ENCODE measurements around the gene GDI1.

DNA sequence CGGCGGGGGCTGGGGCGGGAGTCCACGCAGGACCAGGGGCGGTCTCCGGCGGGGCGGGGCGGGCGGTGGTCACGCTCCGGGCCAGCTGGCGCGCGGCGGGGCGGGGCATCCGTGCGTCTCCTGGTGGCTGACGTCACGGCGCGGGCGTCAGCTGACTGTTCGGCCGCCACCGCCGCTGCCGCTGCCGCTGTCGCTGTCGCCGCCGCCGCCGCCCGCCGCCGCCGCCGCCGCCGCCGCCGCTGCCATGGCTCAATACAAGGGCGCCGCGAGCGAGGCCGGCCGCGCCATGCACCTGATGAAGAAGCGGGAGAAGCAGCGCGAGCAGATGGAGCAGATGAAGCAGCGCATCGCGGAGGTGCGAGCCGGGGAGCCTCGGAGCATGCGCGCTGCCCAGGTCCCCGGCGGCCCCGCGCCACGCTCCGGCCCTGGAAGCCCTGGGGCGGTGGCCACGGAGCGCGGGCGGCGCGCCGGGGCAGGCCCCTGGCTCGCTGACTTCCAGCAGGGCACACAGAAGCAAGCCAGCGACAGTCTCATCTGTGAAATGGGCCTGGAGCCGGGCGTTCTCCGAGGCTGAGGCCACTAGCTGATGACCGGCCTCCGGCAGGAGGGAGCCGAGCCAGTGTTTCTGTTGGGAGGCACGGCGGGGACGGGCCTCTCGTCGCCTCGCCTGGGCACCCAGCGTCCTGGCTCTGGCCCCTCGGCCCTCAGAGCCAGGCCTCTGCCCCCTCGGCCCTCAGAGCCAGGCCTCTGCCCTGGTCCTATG is 7.2 kb downstream of the GDI1 start, which contains the start of gene FAM50A:
- TF ChIP-seq, protein P1, sequence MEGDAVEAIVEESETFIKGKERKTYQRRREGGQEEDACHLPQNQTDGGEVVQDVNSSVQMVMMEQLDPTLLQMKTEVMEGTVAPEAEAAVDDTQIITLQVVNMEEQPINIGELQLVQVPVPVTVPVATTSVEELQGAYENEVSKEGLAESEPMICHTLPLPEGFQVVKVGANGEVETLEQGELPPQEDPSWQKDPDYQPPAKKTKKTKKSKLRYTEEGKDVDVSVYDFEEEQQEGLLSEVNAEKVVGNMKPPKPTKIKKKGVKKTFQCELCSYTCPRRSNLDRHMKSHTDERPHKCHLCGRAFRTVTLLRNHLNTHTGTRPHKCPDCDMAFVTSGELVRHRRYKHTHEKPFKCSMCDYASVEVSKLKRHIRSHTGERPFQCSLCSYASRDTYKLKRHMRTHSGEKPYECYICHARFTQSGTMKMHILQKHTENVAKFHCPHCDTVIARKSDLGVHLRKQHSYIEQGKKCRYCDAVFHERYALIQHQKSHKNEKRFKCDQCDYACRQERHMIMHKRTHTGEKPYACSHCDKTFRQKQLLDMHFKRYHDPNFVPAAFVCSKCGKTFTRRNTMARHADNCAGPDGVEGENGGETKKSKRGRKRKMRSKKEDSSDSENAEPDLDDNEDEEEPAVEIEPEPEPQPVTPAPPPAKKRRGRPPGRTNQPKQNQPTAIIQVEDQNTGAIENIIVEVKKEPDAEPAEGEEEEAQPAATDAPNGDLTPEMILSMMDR (IDR thresholded peaks at IDR 0.05) = peak in 1 of 3 donors; percentile 27
- TF ChIP-seq POLR2A (IDR thresholded peaks at IDR 0.05) = peak; percentile 50
